H9 (cell line): Measurements from ENCODE around the gene SLC25A29. TPM values are rescaled to one million over a fixed set of nuclear protein-coding genes. Genes with fewer than 3 reads are reported as not detected.

Experiments
- DNase-seq: peaks from one replicate; pipeline ENCODE4 v3.0.0-alpha.2; 2017
- H2AFZ ChIP-seq: one replicate; pipeline ENCODE4 v1.6.1; 2013; ENCODE audit warnings: mild to moderate bottlenecking, low read length, control low read depth, moderate library complexity
- H2AK5ac ChIP-seq: 2 replicates; pipeline ENCODE4 v1.6.1; 2013; ENCODE audit warnings: low read length, control low read depth, mixed read lengths; ENCODE audit not compliant: insufficient read length
- H2BK120ac ChIP-seq: one replicate; pipeline ENCODE4 v1.6.1; 2013; ENCODE audit warnings: low read depth, mild to moderate bottlenecking, low read length, control low read depth, inconsistent platforms; ENCODE audit not compliant: poor library complexity, severe bottlenecking
- H2BK12ac ChIP-seq: 2 replicates; pipeline ENCODE4 v1.6.1; 2013; ENCODE audit warnings: low read length, control low read depth, mixed read lengths, low read depth; ENCODE audit not compliant: insufficient read length
- H2BK15ac ChIP-seq: 2 replicates; pipeline ENCODE4 v1.6.1; 2013; ENCODE audit warnings: low read depth, low read length, control low read depth
- H2BK20ac ChIP-seq: one replicate; pipeline ENCODE4 v1.6.1; 2013; ENCODE audit warnings: low read depth, mild to moderate bottlenecking, low read length, control low read depth, inconsistent platforms; ENCODE audit not compliant: poor library complexity, severe bottlenecking
- H2BK5ac ChIP-seq: 2 replicates; pipeline ENCODE4 v1.6.1; 2013; ENCODE audit warnings: low read length, control low read depth, mixed read lengths; ENCODE audit not compliant: insufficient read length
- H3K14ac ChIP-seq: 2 replicates; pipeline ENCODE4 v1.6.1; 2013; ENCODE audit warnings: low read length, control low read depth; ENCODE audit not compliant: insufficient read depth
- H3K18ac ChIP-seq: 2 replicates; pipeline ENCODE4 v1.6.1; 2013; ENCODE audit warnings: low read depth, mild to moderate bottlenecking, mixed read lengths, low read length, control low read depth; ENCODE audit not compliant: insufficient read length
- H3K23ac ChIP-seq: 2 replicates; pipeline ENCODE4 v1.6.1; 2013; ENCODE audit warnings: low read length, control low read depth, mixed read lengths, low read depth; ENCODE audit not compliant: insufficient read length
- H3K23me2 ChIP-seq: 2 replicates; pipeline ENCODE4 v1.6.1; 2013; ENCODE audit warnings: low read depth, mild to moderate bottlenecking, mixed read lengths, low read length, control low read depth; ENCODE audit not compliant: insufficient read length, poor library complexity, severe bottlenecking
- H3K27ac ChIP-seq: 2 replicates; pipeline ENCODE4 v1.5.1; 2013; ENCODE audit warnings: low read length, control low read depth, mixed read lengths, low read depth; ENCODE audit not compliant: insufficient read length
- H3K27me3 ChIP-seq: 2 replicates; pipeline ENCODE4 v1.6.1; 2013; ENCODE audit warnings: low read length, control low read depth, inconsistent platforms; ENCODE audit not compliant: insufficient read depth
- H3K4ac ChIP-seq: 2 replicates; pipeline ENCODE4 v1.6.1; 2013; ENCODE audit warnings: low read depth, mild to moderate bottlenecking, control low read depth, inconsistent platforms, low read length, moderate library complexity
- H3K4me1 ChIP-seq: 2 replicates; pipeline ENCODE4 v1.6.1; 2013; ENCODE audit warnings: low read length, control low read depth, inconsistent platforms; ENCODE audit not compliant: insufficient read depth
- H3K4me2 ChIP-seq: 2 replicates; pipeline ENCODE4 v1.6.1; 2013; ENCODE audit warnings: low read length, control low read depth, mixed read lengths; ENCODE audit not compliant: insufficient read length, insufficient read depth
- H3K56ac ChIP-seq: 2 replicates; pipeline ENCODE4 v1.6.1; 2013; ENCODE audit warnings: low read depth, mild to moderate bottlenecking, mixed read lengths, low read length, control low read depth; ENCODE audit not compliant: insufficient read length
- H3K79me1 ChIP-seq: 2 replicates; pipeline ENCODE4 v1.6.1; 2013; ENCODE audit warnings: low read depth, mild to moderate bottlenecking, moderate library complexity, low read length, control low read depth, inconsistent platforms; ENCODE audit not compliant: insufficient read depth, poor library complexity, severe bottlenecking
- H3K79me2 ChIP-seq: 2 replicates; pipeline ENCODE4 v1.6.1; 2013; ENCODE audit warnings: low read length, control low read depth, inconsistent platforms; ENCODE audit not compliant: insufficient read depth
- H3K9ac ChIP-seq: 2 replicates; pipeline ENCODE4 v1.6.1; 2013; ENCODE audit warnings: low read length, control low read depth, mixed read lengths; ENCODE audit not compliant: insufficient read length; ENCODE audit errors: extremely low read depth
- H3K9me3 ChIP-seq: one replicate; pipeline ENCODE4 v1.6.1; 2013; ENCODE audit warnings: low read depth, low read length, inconsistent platforms; ENCODE audit not compliant: control insufficient read depth
- H3T11ph ChIP-seq: one replicate; pipeline ENCODE4 v1.6.1; 2013; ENCODE audit warnings: mild to moderate bottlenecking, low read length, control low read depth, inconsistent platforms
- H4K20me1 ChIP-seq: one replicate; pipeline ENCODE4 v1.6.1; 2013; ENCODE audit not compliant: control insufficient read depth, insufficient read length, insufficient read depth
- H4K5ac ChIP-seq: 2 replicates; pipeline ENCODE4 v1.6.1; 2013; ENCODE audit warnings: low read depth, mild to moderate bottlenecking, mixed read lengths, low read length, control low read depth; ENCODE audit not compliant: insufficient read length
- H4K8ac ChIP-seq: replicated peaks from 2 replicates; pipeline ENCODE4 v1.6.1; 2013; ENCODE audit warnings: low read length, control low read depth, mixed read lengths, low read depth; ENCODE audit not compliant: insufficient read length
- H4K91ac ChIP-seq: 2 replicates; pipeline ENCODE4 v1.6.1; 2013; ENCODE audit warnings: low read depth, mild to moderate bottlenecking, moderate library complexity, mixed read lengths, low read length, control low read depth; ENCODE audit not compliant: insufficient read length
- H3K27ac Mint-ChIP-seq, 3 experiments: 2 replicates in 2 of 3; 3 replicates in 1 of 3; pipeline ENCODE4 v1.8.0; 2020 to 2021; ENCODE audit warnings: mixed read lengths in 3 of 3, mild to moderate bottlenecking in 1 of 3, moderate library complexity in 1 of 3
- H3K27me3 Mint-ChIP-seq: 2 replicates; pipeline ENCODE4 v1.8.0; 2021; ENCODE audit warnings: low read depth, mild to moderate bottlenecking, moderate library complexity, mixed read lengths
- H3K36me3 Mint-ChIP-seq, 3 experiments: 2 replicates in 2 of 3; 3 replicates in 1 of 3; pipeline ENCODE4 v1.8.0; 2020 to 2021; ENCODE audit warnings: low read depth in 3 of 3, mixed read lengths in 3 of 3; ENCODE audit not compliant: insufficient read depth in 1 of 3
- H3K4me1 Mint-ChIP-seq, 2 experiments: 2 replicates each; pipeline ENCODE4 v1.8.0; 2020; ENCODE audit warnings: mixed read lengths in 2 of 2
- H3K4me3 Mint-ChIP-seq, 2 experiments: 2 replicates in 1 of 2; 3 replicates in 1 of 2; pipeline ENCODE4 v1.8.0; 2020 to 2021; ENCODE audit warnings: mild to moderate bottlenecking in 2 of 2, mixed read lengths in 2 of 2, moderate library complexity in 1 of 2
- H3K9me3 Mint-ChIP-seq, 2 experiments: 2 replicates in 1 of 2; 3 replicates in 1 of 2; pipeline ENCODE4 v1.8.0; 2020; ENCODE audit warnings: mild to moderate bottlenecking in 2 of 2, mixed read lengths in 2 of 2, moderate library complexity in 1 of 2
- WGBS: extraction: QIAGEN DNeasy Blood & Tissue Kit; methylation state at CpG from one replicate; pipeline ENCODE4 v1.1.7; 2013; ENCODE audit warnings: missing lambda C conversion rate, low lambda C conversion rate, mixed read lengths; ENCODE audit not compliant: insufficient read length; ENCODE audit errors: extremely low coverage; 5-methylcytosine and 5-hydroxymethylcytosine counted together
- total RNA-seq: library from RNA; stranded (reverse); gene quantifications from 2 replicates; pipeline ENCODE4 v1.2.1, GENCODE V29; 2021
- TF ChIP-seq, protein P1 (sequence below): fragments of 200-600 bp; sonication (generic); conservative IDR thresholded peaks from 3 replicates; pipeline ENCODE4 v1.8.0; 2021; ENCODE audit warnings: antibody characterized with exemption, mild to moderate bottlenecking

SLC25A29 gene
- total RNA-seq, 1 experiment from 2014 or later, result 175 TPM

DNA sequence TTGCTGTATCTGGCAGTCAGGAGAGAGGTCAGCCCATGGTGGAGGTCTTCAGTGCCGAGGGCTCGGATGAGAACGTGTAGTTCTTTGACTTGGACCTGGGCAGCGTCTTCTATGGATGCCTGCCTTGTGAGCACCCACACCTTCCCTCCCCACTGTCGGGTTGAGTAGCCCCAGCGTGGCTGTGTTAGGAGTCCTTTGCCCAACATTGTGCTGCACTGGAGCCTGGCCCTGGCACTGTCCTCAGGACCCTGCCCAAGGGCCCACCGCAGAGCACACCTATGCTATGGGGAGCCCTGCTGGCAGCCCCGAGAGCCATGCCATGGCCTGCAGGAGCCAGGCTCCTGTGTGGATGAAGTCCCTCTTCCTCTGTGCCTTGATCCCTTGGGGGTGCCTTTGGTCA, 26.7 kb downstream of the SLC25A29 start:
- Histone ChIP-seq H2AFZ (no peak overlapping the region), H2BK12ac (no peak overlapping the region), H4K5ac (no peak overlapping the region), H3K4me2 (no peak overlapping the region), H3K18ac (no peak overlapping the region), H3K79me2 (peaks cover 8% of the 10 kb centered on the region; the same call in 1 of the 2 replicates), H3K27me3 (no peaks in the 10 kb centered on the region), H3K56ac (no peak overlapping the region), H3T11ph (no peak overlapping the region), H3K4me1 (no peaks in the 10 kb centered on the region; the same call in 1 of the 2 replicates), H3K23ac (no peak overlapping the region), H4K20me1 (no peaks in the 10 kb centered on the region), H3K23me2 (no peaks in the 10 kb centered on the region), H2BK15ac (no peak overlapping the region), H3K9ac (no peak overlapping the region), H3K4ac (no peak overlapping the region), H2BK20ac (no peak overlapping the region), H2AK5ac (no peak overlapping the region), H4K8ac (no peak overlapping the region), H2BK5ac (no peak overlapping the region), H3K27ac (no peak overlapping the region), H3K79me1 (peaks cover 6% of the 10 kb centered on the region), H4K91ac (no peak overlapping the region), H3K9me3 (no peaks in the 10 kb centered on the region), H2BK120ac (no peak overlapping the region), H3K14ac (no peak overlapping the region)
- Mint-ChIP-seq H3K4me1 (peaks cover 32 to 40% of the 10 kb centered on the region in 2 experiments), H3K27me3 (no peaks in the 10 kb centered on the region), H3K27ac (peak overlapping the region in 1 of 3 experiments; percentile 38; a peak in 1 of 7 replicates), H3K4me3 (no peak overlapping the region), H3K36me3 (peaks cover 17 to 39% (median 30%) of the 10 kb centered on the region in 3 experiments), H3K9me3 (no peaks in the 10 kb centered on the region)
- WGBS, result no CpG with 5 or more reads among the region's 8 CpGs
- TF ChIP-seq, protein P1, sequence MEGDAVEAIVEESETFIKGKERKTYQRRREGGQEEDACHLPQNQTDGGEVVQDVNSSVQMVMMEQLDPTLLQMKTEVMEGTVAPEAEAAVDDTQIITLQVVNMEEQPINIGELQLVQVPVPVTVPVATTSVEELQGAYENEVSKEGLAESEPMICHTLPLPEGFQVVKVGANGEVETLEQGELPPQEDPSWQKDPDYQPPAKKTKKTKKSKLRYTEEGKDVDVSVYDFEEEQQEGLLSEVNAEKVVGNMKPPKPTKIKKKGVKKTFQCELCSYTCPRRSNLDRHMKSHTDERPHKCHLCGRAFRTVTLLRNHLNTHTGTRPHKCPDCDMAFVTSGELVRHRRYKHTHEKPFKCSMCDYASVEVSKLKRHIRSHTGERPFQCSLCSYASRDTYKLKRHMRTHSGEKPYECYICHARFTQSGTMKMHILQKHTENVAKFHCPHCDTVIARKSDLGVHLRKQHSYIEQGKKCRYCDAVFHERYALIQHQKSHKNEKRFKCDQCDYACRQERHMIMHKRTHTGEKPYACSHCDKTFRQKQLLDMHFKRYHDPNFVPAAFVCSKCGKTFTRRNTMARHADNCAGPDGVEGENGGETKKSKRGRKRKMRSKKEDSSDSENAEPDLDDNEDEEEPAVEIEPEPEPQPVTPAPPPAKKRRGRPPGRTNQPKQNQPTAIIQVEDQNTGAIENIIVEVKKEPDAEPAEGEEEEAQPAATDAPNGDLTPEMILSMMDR, result no peak
- no peak for DNase-seq
